HG03064 (cell line): ENCODE results near the gene ACSF3.
"Not testable (repeated sequence)": the region's sequence is repeated elsewhere in the genome, so short reads cannot be mapped to it uniquely, and the experiment has no call there.

Experiments used
- ATAC-seq: cut with Tn5 transposase; IDR thresholded peaks from one replicate; pipeline ENCODE4 v1.9.1; 2021; ENCODE audit warnings: low read depth; ENCODE audit not compliant: unreplicated experiment

Gene ACSF3

GRCh38 chr16:89155851-89156739, 62.4 kb downstream of the ACSF3 start:
- ATAC-seq, result no peak

GRCh38 chr16:89156740-89157645, 63.3 kb downstream of the ACSF3 start:
- ATAC-seq, result no peak

GRCh38 chr16:89157778-89158177, 64.1 kb downstream of the ACSF3 start:
- no peak for ATAC-seq

- no peak for ATAC-seq
These were observed 65.6 kb downstream of the ACSF3 start for GRCh38 chr16:89159066-89159849.

GRCh38 chr16:89159850-89160354, 66.2 kb downstream of the ACSF3 start:
- ATAC-seq, result no peak

- no peak for ATAC-seq
These were observed 67.5 kb downstream of the ACSF3 start for GRCh38 chr16:89160977-89161701.

GRCh38 chr16:89161763-89162713, 68.4 kb downstream of the ACSF3 start:
- ATAC-seq, result no peak

- no peak for ATAC-seq
These were observed 69.6 kb downstream of the ACSF3 start for GRCh38 chr16:89163297-89163696.

- ATAC-seq, result no peak
These were observed 70.8 kb downstream of the ACSF3 start for GRCh38 chr16:89164436-89164835.

GRCh38 chr16:89164847-89165680, 71.4 kb downstream of the ACSF3 start:
- ATAC-seq, result no peak

GRCh38 chr16:89165681-89165979, 72.0 kb downstream of the ACSF3 start:
- ATAC-seq, result not testable (repeated sequence)

GRCh38 chr16:89166696-89167424, 73.2 kb downstream of the ACSF3 start:
- ATAC-seq, result no peak

GRCh38 chr16:89167425-89167941, 73.8 kb downstream of the ACSF3 start:
- no peak for ATAC-seq

GRCh38 chr16:89168381-89169189, 74.9 kb downstream of the ACSF3 start:
- no peak for ATAC-seq

- no peak for ATAC-seq
These were observed 76.1 kb downstream of the ACSF3 start for GRCh38 chr16:89169778-89170177.
